Eye (tissue), 1 donor: ENCODE measurements around the gene ZNF626.
A peak's percentile ranks its signal among the peaks of the same experiment; 100 is the strongest.
"Not testable (repeated sequence)": the region's sequence is repeated elsewhere in the genome, so short reads cannot be mapped to it uniquely, and the experiment has no call there.

Experiments
- DNase-seq: peaks from one replicate; pipeline ENCODE4 v3.0.0-alpha.2; 2015

Gene ZNF626

GRCh38 chr19:20661150-20661819 is at the start of gene ZNF626:
Gene ZNF626, minus strand, starts transcription at chr19:20661571. Its CDS starts 125 bp downstream, at chr19:20661446.
- DNase-seq, result peak; percentile 100

DNA sequence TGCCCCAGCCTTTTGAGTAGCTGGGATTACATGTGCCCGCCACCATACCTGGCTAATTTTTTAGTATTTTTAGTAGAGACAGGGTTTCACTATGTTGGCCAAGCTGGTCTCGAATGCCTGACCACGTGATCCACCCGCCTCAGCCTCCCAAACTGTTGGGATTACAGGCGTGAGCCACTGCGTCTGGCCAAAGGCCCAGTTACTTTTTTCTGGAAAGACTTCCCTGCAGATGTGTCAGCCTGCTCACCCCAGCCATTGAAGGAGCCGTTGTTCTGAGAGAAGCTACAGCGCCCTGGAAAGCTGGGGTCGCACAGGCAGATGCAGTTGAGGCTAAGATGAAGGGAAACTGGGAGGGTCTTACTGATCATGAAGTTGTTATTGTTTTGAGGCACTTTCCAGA is 7.9 kb upstream of the ZNF626 start:
- DNase-seq, result no peak

DNA sequence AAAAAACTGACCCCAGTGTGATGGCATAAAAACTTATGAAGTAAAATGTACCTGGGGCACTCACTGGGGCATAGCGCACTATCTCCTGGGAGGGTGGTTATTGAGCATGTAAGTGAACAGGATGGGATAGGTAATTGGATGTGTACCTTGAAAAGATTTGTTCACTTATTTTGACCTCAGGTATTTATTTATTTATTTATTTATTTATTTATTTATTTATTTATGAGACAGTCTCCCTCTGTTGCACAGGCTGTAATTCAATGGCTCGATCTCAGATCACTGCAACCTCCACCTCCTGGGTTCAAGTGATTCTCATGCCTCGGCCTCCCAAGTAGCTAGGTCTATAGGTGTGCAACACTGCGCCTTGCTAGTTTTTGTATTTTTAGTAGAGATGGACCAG is 5.9 kb upstream of the ZNF626 start:
- DNase-seq, result no peak

- peak; percentile 69 for DNase-seq
These were observed 3.8 kb upstream of the ZNF626 start for GRCh38 chr19:20664901-20665781.

DNA sequence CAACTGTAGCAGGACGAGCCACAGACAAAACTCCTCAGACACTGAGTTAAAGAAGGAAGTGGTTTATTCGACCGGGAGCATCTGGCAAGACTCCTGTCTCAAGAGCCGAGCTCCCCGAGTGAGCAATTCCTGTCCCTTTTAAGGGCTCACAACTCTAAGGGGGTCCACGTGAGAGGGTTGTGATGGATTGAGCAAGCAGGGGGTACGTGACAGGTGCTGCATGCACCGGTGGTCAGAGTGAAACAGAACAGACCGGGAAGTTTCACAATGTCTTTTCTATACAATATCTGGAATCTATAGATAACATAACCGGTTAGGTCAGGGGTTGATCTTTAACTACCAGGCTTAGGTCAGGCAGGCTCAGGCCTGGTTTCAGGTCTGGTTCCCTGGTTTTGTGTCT is 3.1 kb upstream of the ZNF626 start:
- not testable (repeated sequence) for DNase-seq

- DNase-seq, result no peak
These were observed 1.2 kb upstream of the ZNF626 start for GRCh38 chr19:20662421-20663105.

DNA sequence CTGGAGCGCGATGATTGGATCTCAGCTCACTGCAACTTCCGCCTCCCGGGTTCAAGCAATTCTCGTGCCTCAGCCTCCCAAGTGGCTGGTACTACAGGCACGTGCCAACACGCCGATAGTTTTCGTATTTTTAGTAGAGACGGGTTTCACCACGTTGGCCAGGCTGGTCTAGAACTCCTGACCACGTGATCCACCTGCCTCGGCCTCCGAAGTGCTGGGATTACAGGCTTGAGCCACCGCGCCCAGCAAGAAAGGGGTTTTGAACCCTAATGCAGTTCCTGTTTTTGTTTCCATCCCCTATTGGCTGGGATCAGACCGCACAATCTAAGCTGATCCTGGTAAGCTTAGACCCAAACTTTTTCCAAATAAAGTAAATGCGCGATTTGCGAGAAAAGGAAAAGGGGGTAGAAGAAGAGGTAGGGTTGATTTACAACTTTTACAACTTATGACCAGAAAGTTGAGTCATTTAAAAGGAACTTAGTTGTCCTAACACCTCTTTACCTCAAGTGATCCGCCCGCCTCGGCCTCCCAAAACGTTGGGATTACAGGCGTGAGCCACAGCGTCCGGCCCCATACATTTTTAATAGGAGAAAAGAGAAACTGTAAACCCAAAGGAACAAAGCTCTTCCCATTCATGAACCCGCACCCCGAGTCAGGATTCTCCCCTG is 764 bp downstream of the ZNF626 start:
- DNase-seq, result no peak

DNA sequence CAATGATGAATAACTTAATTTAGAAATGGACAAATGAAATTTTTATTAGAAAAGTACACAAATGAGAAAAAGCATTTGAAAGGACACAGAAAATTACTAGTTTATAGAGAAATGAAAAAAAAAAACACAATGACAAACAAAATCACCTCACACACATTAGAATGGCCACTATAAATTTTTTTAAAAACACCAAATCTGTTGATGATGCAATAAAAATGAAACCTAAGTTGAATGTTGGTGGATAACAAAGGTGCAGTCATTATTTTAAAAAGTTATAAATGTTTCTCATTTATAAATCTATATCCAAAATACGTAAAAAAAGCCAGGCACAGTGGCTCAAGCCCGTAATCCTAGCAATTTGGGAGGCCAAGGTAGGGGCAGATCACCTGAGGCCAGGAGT is 20.8 kb downstream of the ZNF626 start:
- no peak for DNase-seq

DNA sequence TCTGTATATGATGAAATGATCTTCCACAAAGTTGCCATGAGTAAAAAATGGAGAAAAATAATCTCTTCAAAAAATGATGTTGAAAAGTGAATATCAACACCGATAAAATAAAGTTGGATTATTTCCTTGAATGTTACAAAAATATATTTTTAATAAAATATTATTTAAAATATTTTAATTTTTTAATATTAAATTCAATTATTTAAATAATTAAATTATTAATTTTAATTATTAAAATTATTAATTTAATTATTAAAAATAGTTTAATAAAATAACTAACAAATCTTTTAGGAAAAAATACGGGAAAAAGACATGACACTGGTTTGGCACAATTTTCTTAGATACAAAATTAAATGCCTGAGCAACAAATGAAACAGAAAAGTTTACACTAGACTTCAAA is 21.3 kb downstream of the ZNF626 start:
- DNase-seq, result no peak

DNA sequence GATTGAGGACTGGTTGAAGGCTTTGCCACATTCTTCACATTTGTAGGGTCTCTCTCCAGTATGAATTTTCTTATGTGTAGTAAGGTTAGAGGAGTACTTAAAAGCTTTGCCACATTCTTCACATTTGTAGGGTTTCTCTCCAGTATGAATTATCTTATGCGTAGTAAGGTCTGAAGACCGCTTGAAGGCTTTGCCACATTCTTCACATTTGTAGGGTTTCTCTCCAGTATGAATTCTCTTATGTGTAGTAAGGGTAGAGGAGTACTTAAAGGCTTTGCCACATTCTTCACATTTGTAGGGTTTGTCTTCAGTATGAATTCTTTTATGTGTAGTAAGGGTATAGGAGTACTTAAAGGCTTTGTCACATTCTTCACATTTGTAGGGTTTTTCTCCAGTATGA is 36.8 kb downstream of the ZNF626 start:
- DNase-seq, result not testable (repeated sequence)

- no peak for DNase-seq
These were observed 45.3 kb downstream of the ZNF626 start for GRCh38 chr19:20616071-20616470.

GRCh38 chr19:20614971-20615370 is 46.4 kb downstream of the ZNF626 start:
- not testable (repeated sequence) for DNase-seq

DNA sequence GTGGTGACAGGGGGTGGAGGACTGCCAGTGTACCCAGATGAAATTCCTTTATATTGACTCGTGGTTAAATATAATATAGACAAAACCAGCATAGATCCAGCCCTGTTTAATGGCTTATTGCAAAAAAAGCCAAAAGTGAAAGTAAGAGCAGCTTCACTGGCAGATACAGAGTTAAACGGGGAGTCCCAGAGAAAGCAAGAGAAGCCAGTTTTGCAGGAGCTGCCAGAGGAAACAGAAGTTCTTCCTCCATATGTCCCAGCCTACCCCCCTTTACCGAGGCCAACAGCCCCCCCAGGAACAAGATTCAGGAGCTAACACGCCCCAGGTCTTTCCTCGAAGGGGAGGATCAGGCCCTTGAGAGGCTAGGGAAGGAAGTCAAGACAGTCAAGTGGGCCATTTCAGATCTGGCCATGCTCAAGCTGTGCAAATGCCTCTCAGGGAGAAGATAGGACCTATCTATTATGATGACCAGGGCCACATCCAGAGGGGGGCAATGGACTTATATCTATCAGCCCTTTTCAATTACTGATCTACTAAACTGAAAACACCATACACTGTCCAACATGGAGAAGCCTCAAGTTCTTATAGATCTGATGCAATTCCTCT is 48.6 kb downstream of the ZNF626 start:
- DNase-seq, result no peak

DNA sequence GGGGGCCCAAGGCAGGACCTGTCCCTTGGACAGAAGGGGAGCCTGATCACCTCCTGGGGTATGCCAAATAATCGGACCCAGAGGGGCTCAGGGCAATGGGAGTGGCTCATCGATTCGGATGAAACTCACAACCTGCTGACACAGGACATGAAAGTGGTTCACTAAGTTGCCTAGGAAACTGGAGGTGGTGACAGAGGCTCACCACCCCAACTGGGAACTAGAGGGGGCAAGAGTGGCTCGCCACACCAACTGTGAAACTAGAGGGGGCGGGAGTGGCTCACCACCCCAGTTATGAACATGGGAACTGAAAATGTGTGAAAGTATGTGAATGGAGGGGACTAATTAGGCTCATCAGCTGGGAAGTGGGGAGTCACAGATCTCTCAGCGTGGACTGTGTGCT is 49.5 kb downstream of the ZNF626 start:
- no peak for DNase-seq

- DNase-seq, result no peak
These were observed 53.4 kb downstream of the ZNF626 start for GRCh38 chr19:20607943-20608342.
